Endodermal cell (in vitro differentiated cells): ENCODE measurements around the gene THSD4. TPM values are rescaled to one million over a fixed set of nuclear protein-coding genes. Genes with fewer than 3 reads are reported as not detected.
A peak's percentile ranks its signal among the peaks of the same experiment; 100 is the strongest.

ENCODE experiments used
- DNase-seq: peaks from one replicate; pipeline ENCODE4 v3.0.0-alpha.2; 2017
- H3K27ac ChIP-seq: 2 replicates; pipeline ENCODE4 v1.5.1; 2013; ENCODE audit warnings: mild to moderate bottlenecking, low read depth, low read length, moderate library complexity
- H3K27me3 ChIP-seq: 2 replicates; pipeline ENCODE4 v1.6.1; 2013; ENCODE audit warnings: mild to moderate bottlenecking, low read length, moderate library complexity; ENCODE audit not compliant: insufficient read depth, control insufficient read depth, poor library complexity, severe bottlenecking
- H3K36me3 ChIP-seq: 2 replicates; pipeline ENCODE4 v1.7.0; 2013; ENCODE audit warnings: mild to moderate bottlenecking, low read length, moderate library complexity; ENCODE audit not compliant: control insufficient read depth, insufficient read depth
- H3K4me1 ChIP-seq: one replicate; pipeline ENCODE4 v1.7.0; 2013; ENCODE audit warnings: low read length; ENCODE audit not compliant: control insufficient read depth, insufficient read depth
- H3K4me3 ChIP-seq: 2 replicates; pipeline ENCODE4 v1.5.1; 2013; ENCODE audit warnings: mild to moderate bottlenecking, low read length, moderate library complexity
- H3K9ac ChIP-seq: 2 replicates; pipeline ENCODE4 v1.6.1; 2013; ENCODE audit warnings: mild to moderate bottlenecking, low read length, moderate library complexity; ENCODE audit not compliant: poor library complexity, severe bottlenecking; ENCODE audit errors: extremely low read depth
- H3K9me3 ChIP-seq: 2 replicates; pipeline ENCODE4 v1.6.1; 2013; ENCODE audit warnings: mild to moderate bottlenecking, low read length, moderate library complexity; ENCODE audit not compliant: control insufficient read depth
- H3K27ac Mint-ChIP-seq: 2 replicates; pipeline ENCODE4 v1.8.0; 2020; ENCODE audit warnings: mixed read lengths
- H3K27me3 Mint-ChIP-seq: 2 replicates; pipeline ENCODE4 v1.8.0; 2021; ENCODE audit warnings: mild to moderate bottlenecking, mixed read lengths; ENCODE audit not compliant: insufficient read depth
- H3K36me3 Mint-ChIP-seq: 2 replicates; pipeline ENCODE4 v1.8.0; 2020; ENCODE audit warnings: low read depth, mixed read lengths
- H3K4me1 Mint-ChIP-seq: 2 replicates; pipeline ENCODE4 v1.8.0; 2020; ENCODE audit warnings: mixed read lengths
- H3K4me3 Mint-ChIP-seq: 2 replicates; pipeline ENCODE4 v1.8.0; 2020; ENCODE audit warnings: mild to moderate bottlenecking, moderate library complexity, mixed read lengths
- H3K9me3 Mint-ChIP-seq: 2 replicates; pipeline ENCODE4 v1.8.0; 2020; ENCODE audit warnings: mild to moderate bottlenecking, mixed read lengths
- WGBS, 2 experiments: methylation state at CpG; one replicate each; pipeline versions ENCODE4 v1.1.5 to v1.1.7; 2013; ENCODE audit warnings: missing lambda C conversion rate in 2 of 2, mixed read lengths in 1 of 2; ENCODE audit not compliant: insufficient coverage in 1 of 2, insufficient read length in 1 of 2; 5-methylcytosine and 5-hydroxymethylcytosine counted together
- total RNA-seq, 2 donors: library from RNA; stranded (reverse); fragmentation: NEBNext Ultra II Directional in 1 of 2; extraction: Animal tissue kit (Norgen Biotek cat#: 25700) in 1 of 2; gene quantifications; 2 replicates in 1 of 2; 3 replicates in 1 of 2; pipeline ENCODE4 v1.2.1, GENCODE V29; 2021
- TF ChIP-seq, protein P1 (sequence below): fragments of 200-600 bp; sonication (generic); conservative IDR thresholded peaks from 2 replicates; pipeline ENCODE4 v1.5.0; 2021; ENCODE audit warnings: antibody characterized with exemption, mild to moderate bottlenecking

Gene THSD4
- total RNA-seq, 2 donors from 2014 or later = 4.6 to 5.4 TPM

DNA sequence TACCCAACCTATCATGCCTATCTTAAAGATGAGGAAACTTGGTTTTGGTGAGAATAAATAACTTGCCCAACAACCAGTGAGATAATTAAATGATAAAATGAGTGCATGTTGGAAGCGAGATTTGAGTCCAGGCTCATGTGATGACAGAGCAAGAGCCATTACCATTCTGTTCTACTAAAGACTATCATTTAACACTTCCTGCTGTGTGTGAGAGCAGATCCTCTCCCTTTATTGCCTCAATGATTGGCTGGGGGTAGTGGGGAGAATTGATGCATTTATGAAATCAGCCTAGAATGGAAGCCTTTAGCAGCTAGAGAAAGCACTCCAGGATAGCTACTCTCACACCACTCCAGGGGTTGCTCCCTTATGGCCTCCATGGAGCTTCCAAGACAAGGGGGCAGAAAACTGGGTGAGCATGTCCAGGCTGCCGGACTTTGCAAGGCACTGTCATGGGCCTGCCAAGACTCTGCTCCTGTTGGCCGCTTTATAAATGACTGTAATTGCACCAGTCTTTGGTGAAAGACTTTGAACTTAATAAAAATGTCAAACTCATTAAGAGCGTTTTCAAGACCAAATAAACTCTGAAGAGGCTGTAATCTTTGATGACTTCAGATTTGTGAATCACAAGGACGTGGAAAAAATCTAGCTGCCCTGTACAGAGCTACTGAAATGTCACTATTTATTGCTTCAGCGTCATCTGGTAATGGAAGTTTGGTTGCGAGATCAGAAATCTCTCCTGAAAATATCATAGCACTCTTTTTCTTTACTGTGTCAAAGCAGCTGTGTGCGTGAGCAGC, 486.0 kb downstream of the THSD4 start:
- H3K27me3 Mint-ChIP-seq = no peaks in the 10 kb centered on the region
- TF ChIP-seq, protein P1, sequence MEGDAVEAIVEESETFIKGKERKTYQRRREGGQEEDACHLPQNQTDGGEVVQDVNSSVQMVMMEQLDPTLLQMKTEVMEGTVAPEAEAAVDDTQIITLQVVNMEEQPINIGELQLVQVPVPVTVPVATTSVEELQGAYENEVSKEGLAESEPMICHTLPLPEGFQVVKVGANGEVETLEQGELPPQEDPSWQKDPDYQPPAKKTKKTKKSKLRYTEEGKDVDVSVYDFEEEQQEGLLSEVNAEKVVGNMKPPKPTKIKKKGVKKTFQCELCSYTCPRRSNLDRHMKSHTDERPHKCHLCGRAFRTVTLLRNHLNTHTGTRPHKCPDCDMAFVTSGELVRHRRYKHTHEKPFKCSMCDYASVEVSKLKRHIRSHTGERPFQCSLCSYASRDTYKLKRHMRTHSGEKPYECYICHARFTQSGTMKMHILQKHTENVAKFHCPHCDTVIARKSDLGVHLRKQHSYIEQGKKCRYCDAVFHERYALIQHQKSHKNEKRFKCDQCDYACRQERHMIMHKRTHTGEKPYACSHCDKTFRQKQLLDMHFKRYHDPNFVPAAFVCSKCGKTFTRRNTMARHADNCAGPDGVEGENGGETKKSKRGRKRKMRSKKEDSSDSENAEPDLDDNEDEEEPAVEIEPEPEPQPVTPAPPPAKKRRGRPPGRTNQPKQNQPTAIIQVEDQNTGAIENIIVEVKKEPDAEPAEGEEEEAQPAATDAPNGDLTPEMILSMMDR = no peak
- no peaks in the 10 kb centered on the region for H3K9me3 ChIP-seq
- no peaks in the 10 kb centered on the region for H3K36me3 ChIP-seq
- H3K27ac Mint-ChIP-seq = no peak overlapping the region
- H3K4me3 ChIP-seq = no peak overlapping the region
- H3K4me3 Mint-ChIP-seq = no peak overlapping the region
- no peak overlapping the region for H3K27ac ChIP-seq
- no peaks in the 10 kb centered on the region for H3K36me3 Mint-ChIP-seq
- no peak overlapping the region for H3K9ac ChIP-seq
- H3K27me3 ChIP-seq = no peaks in the 10 kb centered on the region
- WGBS, 2 experiments = 94 to 98% methylated on average over 7 to 8 of the region's 8 CpGs
- no peaks in the 10 kb centered on the region for H3K4me1 ChIP-seq
- no peaks in the 10 kb centered on the region for H3K9me3 Mint-ChIP-seq
- peaks cover 14% of the 10 kb centered on the region for H3K4me1 Mint-ChIP-seq
- no peak for DNase-seq

DNA sequence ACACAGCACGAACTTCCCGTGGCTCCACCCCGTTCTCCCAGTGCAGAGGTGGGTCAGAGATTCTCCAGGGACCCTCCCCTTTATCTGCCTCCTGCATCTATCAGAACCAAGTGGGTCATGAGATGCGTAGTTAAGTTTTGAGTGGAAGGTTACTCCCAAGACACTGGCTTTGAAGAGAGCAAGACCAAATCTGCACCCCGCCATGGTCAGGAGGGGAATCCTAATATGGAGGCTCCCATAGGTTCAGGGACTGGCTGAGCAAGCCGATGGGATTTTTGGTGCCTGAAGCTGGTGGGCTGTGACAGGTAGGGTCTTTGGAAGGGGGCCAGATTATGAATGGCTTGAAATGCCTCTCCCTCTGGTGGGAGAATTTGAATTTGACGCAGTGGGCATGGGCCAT, 488.1 kb downstream of the THSD4 start:
- Histone ChIP-seq H3K4me1 (no peaks in the 10 kb centered on the region), H3K9me3 (no peaks in the 10 kb centered on the region), H3K36me3 (no peaks in the 10 kb centered on the region), H3K27me3 (no peaks in the 10 kb centered on the region), H3K27ac (no peak overlapping the region), H3K4me3 (no peak overlapping the region), H3K9ac (no peak overlapping the region)
- no peak overlapping the region for H3K27ac Mint-ChIP-seq
- no peak overlapping the region for H3K4me3 Mint-ChIP-seq
- DNase-seq = no peak
- H3K4me1 Mint-ChIP-seq = peaks cover 10% of the 10 kb centered on the region
- TF ChIP-seq, protein P1 = no peak
- WGBS, 2 experiments = 64 to 67% methylated on average over 6 to 7 of the region's 7 CpGs
- no peaks in the 10 kb centered on the region for H3K36me3 Mint-ChIP-seq
- no peaks in the 10 kb centered on the region for H3K27me3 Mint-ChIP-seq
- H3K9me3 Mint-ChIP-seq = no peaks in the 10 kb centered on the region

DNA sequence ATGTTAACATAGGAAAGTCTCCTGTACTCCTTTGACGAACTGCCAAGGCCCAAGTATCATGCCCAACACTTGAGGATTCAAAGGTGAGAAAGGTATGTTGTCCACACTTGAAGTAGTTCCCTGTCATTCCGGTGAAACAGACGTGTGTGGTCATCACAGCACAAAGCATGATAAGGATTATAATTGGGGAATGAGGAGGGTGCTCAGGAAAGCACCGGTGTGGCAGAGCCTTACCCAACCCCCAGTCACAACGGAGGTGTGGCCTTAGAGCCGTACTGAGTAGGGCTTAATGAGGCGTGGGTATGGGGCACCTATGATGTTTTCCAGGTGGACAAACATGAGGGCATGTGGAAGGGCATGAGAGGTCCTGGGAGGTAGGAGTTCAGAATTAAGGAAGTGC, 492.1 kb downstream of the THSD4 start:
- Histone ChIP-seq H3K4me1 (no peaks in the 10 kb centered on the region), H3K9ac (no peak overlapping the region), H3K27ac (no peak overlapping the region), H3K9me3 (no peaks in the 10 kb centered on the region), H3K4me3 (no peak overlapping the region), H3K36me3 (no peaks in the 10 kb centered on the region), H3K27me3 (no peaks in the 10 kb centered on the region)
- WGBS, 2 experiments = 88 to 94% methylated on average over 4 to 7 of the region's 7 CpGs
- no peak for DNase-seq
- Mint-ChIP-seq H3K27ac (peak overlapping the region; percentile 23), H3K27me3 (no peaks in the 10 kb centered on the region), H3K9me3 (no peaks in the 10 kb centered on the region), H3K4me1 (peaks cover 21% of the 10 kb centered on the region), H3K4me3 (no peak overlapping the region), H3K36me3 (no peaks in the 10 kb centered on the region)
- TF ChIP-seq, protein P1 = no peak
